HG02884 (cell line): ENCODE results near the gene FRAT2.

Source experiments
- ATAC-seq: cut with Tn5 transposase; IDR thresholded peaks from one replicate; pipeline ENCODE4 v1.9.1; 2021; ENCODE audit warnings: mild to moderate bottlenecking, moderate library complexity; ENCODE audit not compliant: unreplicated experiment

FRAT2 gene, protein sequence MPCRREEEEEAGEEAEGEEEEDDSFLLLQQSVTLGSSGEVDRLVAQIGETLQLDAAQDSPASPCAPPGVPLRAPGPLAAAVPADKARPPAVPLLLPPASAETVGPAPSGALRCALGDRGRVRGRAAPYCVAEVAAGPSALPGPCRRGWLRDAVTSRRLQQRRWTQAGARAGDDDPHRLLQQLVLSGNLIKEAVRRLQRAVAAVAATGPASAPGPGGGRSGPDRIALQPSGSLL

DNA sequence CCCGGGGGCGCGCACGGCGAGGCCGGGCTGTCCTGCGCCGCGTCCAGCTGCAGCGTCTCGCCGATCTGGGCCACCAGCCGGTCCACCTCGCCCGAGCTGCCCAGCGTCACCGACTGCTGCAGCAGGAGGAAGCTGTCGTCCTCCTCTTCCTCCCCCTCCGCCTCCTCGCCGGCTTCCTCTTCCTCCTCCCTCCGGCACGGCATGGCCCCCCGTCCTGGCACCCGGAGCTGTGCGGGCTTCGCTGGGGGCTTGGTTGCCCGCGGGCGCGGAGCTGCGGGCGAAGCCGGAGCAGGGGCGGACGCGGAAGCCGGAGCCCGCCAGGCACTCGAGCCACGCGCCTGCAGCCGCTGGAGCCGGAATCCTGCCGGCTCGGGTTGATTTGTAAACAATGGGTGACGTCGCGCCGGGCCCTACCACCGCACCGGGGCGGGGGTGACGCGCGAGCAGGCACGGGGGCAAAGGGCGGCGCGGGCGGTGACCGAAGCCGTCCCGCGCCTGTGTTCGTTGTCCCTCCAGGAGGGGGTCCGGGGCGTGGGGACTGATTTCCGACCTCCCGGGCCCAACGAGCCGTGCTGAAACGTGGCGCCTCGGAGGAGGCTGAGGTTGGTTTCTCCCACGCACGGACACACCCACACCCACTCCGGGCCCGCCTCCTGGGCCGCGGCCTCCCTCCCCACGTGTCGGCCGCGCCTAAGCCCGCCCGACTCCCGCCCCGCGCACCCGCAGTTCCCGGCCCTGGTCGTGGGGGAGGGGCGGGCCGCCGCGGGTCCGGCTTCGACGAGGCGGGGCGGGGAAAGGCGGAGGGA lies at the start of gene FRAT2:
FRAT2 (minus strand) TSS at position 360 of the 806 bp plus-strand sequence; CDS start at position 203, 157 bp downstream.
- peak; percentile 81 for ATAC-seq

DNA sequence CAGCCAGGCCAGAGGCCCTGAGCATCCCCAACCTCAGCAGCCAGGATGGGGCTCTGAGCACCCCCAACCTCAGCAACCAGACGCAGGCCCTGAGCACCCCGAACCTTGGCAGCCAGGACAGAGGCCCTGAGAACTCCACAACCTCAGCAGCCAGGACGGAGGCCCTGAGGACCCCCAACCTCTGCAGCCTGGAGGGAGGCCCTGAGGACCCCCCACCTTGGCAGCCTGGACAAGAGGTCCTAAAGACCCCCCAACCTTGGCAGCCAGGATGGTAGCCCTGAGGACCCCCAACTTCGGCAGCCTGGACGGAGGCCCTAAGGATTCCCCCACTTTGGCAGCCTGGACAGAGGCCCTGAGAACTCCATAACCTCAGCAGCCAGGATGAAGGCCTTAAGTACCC lies 49.6 kb upstream of the FRAT2 start:
- no peak for ATAC-seq

DNA sequence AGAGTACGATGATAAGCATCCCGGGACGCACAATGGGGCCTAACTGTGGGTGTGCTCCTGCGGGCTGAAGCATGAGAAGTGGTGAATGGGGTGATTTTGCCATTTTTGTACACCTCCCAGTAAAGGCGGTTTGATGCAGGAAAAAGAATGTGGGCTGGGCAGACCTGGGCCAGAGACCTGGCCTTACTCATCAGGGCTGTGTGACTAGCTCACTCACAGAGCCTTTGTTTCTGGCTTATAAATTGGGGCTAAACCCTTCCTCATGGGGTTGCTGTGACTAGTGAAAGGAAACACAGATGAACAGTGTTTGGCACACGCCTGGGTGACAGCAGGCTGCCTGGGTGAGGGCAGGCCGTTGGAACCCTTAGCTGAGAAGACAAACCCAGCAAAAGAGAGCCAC lies 48.6 kb upstream of the FRAT2 start:
- no peak for ATAC-seq

DNA sequence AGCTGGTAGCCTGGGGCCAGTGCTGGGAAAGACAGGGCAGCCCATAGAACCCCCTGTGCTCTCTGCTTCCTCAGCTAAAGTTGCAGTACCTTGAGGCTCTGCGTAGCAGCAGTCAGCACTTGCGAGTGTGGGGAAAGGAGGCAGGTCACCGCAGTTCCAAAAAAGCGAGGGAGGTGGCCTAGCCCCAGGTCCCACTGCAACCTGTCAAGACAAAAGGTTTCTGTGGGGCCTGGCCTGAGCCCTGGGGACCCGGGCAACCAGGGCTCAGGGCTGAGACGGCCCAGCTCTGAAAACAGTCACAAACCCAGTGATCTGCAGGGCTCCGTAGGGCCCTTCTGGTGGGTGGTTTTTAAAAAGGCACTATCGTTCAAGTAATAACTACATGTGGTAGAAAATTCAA lies 47.1 kb upstream of the FRAT2 start:
- no peak for ATAC-seq

DNA sequence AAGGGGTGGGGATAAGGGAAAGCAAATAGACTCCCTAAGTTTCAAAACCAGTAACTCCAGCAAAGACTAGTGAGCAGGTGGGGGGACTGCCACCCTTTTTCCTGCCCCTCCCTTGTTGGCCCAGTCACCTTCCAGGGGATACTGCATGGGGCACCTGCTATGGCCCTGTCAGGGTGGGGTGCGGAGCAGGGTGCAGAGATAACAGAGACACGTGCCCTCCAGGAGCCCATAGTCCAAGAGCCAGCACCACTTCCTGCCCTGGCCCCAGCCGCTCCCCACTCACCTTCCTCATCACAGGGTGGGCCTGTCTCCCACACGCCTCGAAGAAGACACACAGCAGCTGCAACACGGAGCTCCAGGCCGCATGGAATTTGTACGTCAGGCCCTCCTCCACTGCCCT lies 46.0 kb upstream of the FRAT2 start:
- ATAC-seq: no peak

DNA sequence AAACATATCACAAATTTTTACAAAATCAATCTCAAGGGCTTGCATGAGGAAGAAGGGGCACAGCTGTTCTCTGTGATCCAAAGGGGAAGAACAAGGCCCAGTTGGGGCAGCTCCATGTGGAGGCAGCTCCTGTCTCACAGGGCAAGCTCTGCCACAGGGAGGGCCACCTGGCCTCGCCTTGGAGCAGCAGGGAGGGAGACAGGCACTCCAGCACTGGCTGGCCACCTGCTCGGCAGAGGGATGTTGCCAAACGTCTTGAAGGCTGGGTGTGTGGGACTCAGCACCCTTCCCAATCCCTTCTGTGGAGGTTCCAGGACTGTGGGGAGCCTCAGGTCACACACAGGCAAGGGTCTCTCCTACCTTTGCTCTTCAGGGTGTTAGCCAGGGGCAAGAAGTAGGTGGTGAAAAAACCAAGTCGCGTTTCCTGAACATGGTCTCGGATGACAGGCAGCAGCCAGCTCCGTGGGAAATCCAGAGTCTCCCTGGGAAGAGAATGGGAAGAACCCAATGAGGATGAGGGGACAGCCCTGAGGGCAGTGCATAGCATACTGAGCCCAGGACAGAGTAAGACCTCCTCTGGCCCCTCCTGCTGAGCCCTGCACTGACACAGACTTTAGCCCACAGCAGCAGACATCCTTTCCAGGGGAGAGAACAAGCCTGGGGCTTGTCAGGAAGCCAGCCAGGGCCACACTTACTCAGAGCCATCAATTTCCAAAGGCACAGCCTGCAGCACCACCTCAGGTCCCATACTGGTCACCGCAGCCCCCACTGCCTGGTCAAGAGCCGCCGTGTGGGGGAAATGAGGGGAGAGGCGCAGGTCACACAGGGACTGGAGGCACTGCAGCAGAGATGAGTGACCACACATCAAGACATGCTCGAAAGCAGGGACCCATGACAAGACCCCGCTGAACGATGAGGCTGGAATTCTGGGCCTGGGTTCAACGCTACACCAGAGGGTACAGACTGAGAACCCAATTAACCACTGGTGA lies 44.7 kb upstream of the FRAT2 start:
- no peak for ATAC-seq

DNA sequence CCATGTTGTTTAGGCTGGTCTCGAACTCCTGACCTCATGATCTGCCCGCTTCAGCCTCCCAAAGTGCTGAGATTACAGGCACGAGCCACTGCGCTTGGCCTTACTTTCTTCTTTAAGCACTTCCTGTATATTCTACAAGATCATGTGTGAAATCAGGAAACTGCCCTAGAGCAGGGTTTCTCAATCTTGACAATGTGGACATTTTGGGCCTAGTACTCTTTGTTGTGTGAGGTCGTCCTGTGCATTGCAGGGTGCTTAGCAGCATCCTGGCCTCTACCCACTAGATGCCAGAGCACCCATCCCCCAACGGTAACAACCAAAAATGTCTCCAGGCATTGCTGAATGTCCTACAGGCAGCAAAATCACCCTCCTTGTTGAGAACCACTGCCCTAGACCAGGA lies 41.9 kb upstream of the FRAT2 start:
- ATAC-seq: no peak

DNA sequence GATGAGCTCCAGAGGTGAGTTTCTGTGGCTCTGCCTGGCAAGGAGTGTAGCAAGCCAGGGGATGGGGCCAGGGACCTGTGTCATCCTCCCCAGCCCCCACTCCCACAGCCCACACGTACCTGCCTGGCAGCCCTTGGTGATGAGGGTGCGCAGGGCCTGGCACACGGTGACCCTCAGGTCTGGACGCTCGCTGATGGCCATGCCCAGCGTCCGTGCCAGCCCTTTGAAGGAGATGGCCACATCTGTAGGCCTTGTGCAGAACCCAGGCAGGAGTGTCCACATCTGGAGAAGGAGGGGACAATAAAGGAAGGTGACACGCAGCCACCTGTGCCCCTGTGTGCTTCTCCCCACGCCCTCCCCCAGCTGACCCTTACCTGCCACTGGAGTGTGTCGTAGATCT lies 38.9 kb upstream of the FRAT2 start:
- no peak for ATAC-seq

DNA sequence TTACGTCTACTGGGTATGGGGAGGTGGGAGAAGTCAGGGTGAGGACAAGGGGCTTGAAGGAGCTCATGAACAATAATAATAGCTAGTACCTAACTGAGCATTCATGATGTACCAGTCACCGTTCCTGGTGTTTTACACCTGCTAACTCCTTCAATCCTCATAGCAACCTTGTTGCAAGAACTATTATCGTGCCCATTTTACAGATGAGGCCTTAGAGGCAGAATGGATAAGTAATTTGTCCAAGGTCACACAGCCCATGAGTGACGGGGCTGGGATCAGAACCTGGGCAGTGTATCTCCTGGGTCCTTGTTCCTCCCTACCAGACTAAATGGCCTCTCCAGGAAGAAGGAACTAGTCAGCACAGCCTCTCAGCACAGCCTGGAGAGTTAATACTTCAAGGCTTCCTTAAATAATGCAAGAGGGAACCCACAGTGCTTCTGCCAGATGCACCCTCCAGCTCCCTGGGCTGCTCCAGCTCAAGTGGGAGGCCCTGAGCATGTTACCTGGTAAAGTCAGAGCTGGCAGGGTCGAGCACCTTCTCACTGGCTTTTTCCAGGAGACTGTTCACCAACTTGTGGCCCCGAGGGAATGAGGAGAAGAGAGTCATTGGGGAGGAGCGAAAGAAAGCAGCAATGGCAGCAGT lies 37.8 kb upstream of the FRAT2 start:
- ATAC-seq: no peak

DNA sequence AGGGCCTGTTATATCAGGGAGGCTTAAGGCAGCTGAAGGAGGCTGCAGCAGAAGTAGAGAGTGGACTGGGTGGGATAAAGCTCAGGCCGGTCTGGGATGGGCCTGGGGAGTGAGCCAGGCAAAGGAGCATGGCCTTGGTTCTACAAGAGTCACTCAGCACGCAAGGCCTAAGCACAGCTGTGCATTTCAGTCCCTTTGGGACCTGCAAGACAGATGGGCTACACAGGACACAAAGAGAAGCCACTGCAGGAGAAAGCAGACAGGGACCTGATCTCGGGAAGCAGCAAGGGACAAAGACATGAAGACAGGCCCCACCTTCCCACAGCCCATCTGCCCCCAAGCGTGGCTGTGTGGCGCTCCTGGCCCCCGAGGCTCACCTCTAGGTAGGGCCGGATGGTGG lies 37.2 kb upstream of the FRAT2 start:
- no peak for ATAC-seq

DNA sequence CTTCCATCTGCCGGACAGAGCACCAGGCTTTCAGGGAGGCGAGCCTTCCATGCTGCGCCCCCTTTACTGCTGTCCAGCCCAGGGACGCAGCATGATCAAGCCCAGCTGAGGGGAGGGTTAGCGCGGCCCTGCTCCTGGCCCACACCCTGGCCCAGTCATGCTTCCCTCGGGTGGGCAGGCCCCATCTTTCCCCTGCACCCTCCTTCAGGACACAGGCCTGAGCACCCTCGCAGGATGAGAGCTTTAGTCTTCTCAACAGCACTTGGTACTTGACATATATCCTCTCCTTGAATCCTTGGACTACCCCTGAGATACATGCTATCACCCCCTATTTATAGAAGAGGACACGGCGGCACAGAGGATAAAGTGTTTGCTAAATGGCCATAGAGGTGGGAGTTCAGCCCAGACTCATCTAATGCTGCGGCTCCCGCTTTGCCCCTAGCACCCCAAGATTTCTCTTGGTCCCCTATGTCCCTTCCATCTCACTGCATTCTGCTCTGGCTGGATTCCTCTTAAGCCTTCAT lies 32.7 kb upstream of the FRAT2 start:
- ATAC-seq: no peak

DNA sequence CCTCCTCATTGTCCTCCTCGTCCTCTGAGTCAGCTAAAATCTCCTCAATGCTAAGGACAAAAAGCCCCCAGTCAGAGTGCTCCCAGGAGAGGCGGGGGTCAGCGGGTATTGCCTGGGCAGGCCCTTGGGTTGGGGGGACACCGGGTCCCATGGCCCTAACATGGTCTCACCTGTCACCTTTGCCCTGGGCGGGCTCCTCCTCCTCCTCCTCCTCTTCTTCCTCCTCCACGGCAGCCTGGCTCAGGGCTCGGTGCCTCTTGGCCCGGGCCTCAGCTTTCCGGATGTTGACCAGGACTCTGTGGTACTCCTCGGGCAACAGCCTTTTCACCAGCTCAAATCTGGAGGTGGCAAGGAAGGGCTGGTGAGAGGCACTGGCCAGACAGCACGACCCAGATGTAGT lies 32.0 kb upstream of the FRAT2 start:
- ATAC-seq: no peak

DNA sequence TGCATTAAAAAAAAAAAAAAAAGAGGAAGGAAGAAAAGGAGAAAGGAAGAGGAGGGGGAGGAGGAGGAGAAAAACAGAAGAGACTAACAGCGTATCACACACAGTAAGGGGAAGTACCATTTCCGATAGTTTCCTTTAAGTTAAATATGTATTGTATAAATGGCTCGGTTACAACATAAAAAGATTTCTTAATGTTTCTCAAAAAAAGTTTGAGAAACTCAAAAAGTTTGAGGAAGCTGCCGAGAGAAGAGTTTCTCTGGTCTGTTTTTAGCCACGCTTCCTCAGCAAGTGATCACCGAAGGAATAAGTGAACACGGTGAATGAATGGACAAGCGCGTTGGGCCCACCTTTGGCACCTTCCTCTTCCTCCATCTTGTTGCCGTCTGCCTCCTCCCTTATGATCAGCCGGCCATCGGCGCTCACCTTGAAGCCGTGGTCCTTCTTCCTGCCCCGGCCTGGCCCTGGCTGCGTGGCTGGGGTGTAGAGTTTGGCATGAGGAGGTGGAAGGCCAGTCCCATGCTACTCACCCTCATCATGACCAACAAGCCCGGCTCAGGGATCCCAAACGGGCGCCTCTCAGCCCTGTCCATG lies 31.3 kb upstream of the FRAT2 start:
- no peak for ATAC-seq

DNA sequence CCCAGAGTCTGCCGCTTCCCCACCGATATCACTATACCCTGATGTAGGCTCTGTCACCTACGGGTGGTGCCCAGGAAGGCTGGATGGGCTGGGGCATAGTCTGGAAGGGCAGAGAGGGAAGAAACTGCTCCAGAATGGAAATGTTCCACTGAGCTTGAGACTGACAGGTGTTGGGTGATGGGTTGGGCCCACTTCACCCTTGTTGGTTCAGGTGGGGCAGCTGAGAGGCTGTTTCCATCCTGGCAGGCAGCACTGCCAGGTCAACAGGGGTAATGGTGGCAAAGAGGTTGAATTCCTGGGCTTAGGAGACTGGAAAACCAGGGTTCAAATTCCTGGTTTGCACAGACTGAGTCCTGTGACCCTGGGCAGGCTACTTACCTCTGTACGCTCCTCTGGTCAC lies 28.5 kb upstream of the FRAT2 start:
- no peak for ATAC-seq

DNA sequence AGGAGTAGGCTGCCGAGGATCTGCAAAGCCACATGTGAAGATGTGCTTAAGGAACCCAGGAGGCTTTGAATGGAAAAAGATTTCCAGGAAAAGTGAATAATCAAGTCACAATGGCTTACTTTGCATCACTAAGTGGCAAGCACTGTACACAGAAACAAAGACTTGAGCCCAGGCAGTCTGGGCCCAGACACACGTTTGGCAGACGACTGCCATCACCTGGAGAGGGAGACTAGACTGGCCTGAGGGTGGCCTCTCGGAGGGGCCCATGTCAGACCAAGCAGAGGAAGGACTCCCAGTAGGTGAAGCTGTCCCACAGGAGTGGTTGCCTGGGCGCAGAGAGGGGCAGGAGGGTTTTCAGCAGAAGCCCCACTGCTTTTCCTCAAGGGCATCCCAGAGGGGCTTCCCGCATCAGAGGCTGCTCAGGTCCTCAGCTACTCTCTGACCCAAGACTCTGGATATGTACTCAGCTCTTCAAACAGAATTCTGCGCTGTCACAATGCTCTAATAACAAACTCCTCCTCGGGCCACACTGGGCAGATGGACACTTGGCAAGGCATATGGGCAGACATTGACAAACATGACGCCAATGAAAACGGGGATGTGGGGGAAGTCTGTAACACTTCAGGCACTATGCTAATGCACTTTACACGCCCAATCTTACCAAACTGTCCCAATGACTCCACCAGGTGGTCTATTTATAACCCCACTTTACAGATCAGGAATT lies 27.9 kb upstream of the FRAT2 start:
- ATAC-seq: no peak

DNA sequence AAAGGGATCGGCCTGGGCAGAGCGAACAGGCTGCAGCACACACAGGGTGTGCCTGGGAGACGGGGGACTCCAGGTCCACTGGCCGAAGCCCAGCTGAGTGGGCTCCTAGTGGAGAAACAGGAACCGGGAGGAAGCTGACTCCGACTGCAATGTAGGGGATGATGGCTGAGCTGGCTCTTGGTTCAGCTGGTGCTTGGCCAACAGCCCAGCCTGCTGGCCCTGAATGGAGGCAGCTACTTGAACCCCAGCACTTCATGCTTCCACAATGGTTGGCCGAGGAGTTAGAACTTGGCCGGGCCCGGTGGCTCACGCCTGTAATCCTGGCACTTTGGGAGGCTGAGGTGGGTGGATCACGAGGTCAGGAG lies 27.0 kb upstream of the FRAT2 start:
- no peak for ATAC-seq

DNA sequence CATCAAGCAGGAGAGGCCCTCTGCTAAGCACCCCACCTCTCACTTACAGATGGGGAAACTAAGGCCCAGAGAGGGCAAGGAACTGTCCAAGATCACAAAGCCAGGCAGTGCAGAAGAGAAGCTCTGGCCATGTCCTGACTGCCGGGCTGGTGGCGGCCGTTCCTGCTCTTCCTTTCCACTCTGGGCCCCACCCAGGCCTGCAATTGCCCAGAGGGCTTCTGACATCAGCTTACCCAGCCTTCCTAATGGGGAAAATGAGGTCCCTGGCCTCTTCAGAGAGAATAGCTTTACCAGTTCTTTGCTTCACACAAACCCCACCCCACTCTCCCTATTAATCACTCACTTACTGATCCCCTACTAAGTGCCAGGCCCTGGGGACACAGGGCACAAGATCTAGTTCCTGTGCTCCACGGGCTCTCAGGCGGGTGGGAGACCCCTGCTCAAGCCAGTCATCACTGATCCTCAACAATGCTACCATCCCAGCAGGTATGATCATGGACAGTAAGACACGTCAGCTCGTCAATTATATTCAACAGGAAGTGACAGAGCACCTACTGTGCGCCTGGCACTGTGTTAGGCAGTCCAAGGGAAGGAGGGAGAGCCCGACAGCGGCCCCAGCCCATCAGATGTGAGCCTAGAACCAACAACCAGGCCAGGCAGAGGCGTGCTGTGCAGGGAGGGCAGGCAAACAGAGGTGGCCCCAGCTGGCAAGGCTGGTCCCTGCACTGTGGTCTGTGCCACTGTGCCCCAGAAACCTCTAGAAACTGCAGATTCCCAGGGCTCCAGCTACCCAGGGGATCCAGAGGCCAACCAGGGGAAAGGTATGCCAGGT lies 26.4 kb upstream of the FRAT2 start:
- ATAC-seq: no peak

DNA sequence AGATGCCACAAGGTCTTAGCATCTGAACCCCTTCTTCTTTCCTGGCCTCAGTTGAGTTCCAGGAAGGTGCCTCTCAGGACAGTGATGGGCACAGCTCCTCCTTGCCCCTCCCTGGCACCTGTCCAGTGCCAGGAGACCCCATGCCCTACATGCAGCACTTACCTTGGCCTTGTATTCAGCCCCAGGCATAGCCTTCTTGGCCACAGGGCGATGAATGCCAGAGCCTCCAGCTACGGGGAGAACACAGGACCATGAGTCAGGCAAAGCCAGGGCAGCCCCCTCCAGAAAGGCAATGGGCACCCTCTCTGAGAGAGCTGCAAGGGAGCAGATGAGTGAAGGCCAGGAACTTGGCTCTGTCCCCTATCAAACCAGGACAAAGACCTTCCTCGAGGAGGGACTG lies 24.3 kb upstream of the FRAT2 start:
- no peak for ATAC-seq

DNA sequence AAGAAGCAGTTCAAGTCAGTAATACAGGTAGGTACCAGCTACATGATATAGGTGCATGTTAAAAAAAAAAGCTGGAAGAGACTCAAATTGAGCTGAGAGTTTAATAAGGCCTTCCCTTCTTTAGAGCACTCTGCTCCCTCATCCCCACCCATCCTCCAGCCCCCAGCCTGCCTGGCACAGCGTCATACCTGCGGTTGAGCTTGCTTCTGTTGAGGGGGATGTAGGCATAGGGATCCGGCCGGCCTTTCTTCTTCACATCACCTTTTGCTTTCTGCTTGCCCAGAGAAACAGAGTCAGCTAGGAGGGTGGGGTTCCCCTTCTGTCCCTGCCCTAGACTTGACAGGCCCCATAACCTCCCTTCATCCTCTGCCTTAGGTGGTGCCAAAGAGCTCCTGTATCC lies 23.8 kb upstream of the FRAT2 start:
- no peak for ATAC-seq
